NCI-H2171 treated with DMSO at 0.1 percent for 48 hours (cell line): Measurements from ENCODE around the gene BPIFB1.

ENCODE experiments used
- DNase-seq: peaks from one replicate; lab custom pipeline; 2025; lab: John Stamatoyannopoulos, UW

Gene BPIFB1

DNA sequence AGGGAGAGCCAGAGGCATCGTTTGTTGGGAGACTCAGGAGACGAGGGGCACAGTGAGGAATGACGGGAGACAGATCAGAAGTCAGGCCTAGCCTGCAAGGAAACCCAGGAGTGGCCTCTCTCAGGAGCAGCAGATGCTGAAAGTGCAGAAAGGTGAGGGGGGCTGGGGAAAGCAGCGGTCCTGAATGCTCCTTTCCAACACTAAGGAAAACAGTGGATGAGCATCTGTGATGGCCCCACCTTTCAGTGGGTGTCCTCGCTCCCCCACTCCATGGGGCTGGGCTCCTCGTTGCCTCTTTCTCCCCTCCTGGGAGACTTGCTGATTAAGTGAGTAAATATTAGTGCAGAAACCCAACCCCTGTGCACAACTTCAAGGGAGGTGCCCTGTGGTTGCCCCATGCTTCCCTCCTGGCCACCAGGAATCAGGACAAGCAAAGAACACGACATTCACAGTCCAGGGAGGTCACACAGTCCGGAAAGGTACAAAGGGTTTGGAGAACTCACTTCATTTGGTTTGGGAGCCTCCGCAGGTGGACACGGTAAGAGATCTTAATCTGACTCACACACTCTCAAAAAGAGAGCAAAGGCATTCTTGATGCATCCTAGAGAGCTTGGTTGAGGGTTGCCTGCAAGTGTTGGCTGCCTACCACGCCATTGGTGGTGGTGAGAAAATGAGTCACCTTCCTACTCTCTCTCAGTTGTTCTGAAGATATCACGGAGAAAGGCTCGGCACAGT is 9.7 kb upstream of the BPIFB1 start:
- DNase-seq, result no peak

DNA sequence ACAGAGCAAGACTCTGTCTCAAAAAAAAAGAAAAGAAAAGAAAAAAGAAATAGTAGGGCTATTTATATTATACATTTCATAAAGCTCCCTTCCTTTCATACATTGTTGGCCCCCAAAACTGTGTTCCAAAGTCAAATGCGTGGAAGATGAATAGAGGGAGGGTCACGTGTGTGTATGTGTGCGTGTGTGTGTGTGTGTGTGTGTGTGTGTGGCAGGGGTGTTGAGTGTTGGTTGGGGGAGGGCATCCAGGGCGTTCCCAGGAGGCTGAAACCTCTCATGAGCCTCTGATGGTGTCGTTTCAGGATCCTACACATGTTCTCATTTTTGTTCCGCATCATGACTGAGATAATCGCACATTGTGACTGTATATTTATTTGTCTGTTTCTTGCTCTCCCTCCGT is 7.8 kb upstream of the BPIFB1 start:
- no peak for DNase-seq

DNA sequence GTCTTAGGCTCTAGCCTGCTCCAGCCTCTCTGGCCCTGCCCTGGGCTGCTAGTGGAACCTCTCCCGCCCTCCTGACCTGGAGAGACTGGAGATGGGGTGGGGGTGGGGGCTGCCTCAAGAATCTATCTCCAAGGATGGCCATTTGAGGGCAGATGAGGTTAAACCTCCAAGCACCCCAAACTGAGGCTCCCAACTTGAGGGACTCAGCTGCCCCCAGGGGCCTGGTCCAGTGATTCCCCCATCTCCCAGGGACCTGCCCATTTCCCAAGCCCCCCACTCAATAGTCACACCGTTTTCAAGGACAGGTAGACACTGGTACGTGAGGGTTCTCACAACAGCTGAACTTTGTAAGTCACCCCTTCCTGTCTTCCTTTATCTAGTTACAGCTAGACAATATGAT is 7.1 kb upstream of the BPIFB1 start:
- DNase-seq, result no peak

DNA sequence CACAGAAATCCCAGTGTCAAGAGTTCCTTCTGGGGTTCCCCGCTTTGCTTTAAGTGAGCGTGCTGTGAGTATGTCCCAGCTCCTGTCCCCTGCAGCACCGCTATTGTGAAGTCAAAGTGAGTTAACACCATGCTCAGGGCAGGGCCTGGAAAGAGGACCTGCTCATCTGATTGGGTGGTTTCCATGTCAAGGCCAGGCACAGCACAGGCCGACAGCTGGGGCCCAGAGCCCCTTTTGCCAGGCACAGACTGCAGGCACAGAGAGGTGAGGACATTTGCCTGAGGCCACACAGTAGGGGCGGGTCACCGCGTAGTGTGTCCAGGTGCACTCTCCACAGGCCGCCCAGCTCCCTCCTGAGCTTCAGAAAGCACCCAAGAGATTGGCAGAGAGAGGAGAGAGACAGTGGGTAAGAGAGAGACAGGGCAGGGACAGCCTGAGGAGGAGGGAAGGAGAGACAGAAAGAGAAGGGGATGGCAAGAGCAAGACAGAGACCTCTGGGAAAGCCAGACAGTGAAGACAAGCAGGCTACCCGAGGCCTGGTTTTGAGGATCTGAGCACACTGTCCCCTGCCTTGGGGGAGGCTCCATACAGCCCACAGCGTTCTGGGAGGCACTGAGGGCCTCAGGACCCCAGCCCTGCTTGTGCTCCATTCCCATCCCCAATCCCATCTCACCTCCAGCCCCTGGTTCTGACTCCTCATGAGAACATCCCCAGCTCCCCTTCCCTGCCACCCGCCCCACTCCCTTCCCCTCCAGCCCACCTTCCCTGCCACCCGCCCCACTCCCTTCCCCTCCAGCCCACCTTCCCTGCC is 6.5 kb upstream of the BPIFB1 start:
- no peak for DNase-seq

DNA sequence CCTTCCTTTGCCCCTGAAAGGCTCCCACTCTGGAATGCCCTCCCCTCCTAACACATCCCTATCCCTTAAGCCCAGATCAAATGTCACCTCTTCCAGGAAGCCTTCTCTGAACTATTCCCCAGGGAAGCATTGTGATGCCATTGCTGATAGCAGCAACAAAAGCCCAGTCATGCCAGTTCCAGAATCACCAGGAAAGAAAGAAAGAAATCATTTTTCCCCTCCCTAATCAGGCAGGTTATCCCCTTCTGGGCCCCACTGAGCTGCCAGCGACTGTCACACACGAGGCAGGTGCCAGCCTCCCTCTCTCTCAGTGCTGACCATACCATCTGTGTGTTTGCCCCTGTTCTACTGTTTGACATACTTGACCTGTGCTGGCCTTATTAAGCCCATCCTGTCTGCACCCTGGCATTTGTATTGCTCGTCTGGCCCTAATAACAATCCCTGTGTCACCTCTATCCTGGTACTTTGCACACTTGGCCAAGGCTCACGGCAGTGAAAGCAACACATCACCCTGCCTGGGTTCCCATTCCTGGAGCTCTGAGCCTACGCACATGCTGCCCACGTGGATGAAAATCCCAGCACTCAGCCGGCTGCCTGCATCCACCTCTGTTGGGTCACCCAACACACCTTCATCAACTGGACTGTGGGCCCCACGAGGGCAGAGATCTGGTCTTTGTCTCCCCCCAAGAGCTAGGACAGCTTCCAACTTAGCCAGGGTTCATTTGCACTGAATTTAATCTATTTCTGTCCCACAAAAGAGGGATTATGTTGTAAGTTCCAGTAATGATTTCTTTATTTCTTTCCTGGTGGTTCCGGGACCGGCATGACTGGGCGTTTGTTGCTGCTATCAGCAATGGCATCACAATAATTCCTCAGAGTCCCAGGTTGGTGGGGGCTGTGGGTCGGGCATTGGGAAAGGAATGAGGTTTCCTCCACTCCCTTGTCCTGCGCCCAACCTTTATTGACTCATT is 5.3 kb upstream of the BPIFB1 start:
- DNase-seq, result peak; percentile 75

DNA sequence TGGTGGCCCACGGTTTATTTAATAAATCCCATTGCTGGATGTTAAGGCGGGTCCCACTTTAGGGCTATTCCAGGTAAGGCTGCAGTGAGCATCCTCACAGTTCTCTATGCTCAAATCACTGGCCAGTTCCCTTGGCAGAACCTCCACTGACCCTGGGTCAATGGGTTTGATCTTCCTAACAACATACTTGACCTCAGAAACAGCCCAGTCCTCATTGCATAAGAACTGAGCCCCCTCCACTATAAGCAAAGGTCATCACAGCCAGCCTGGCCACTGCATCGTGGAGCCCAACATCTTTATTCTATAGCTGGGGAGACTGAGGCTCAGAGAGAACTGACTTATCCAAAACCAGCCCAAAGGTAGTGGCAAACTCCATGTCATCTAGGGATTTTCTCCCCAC is 4.3 kb upstream of the BPIFB1 start:
- no peak for DNase-seq

DNA sequence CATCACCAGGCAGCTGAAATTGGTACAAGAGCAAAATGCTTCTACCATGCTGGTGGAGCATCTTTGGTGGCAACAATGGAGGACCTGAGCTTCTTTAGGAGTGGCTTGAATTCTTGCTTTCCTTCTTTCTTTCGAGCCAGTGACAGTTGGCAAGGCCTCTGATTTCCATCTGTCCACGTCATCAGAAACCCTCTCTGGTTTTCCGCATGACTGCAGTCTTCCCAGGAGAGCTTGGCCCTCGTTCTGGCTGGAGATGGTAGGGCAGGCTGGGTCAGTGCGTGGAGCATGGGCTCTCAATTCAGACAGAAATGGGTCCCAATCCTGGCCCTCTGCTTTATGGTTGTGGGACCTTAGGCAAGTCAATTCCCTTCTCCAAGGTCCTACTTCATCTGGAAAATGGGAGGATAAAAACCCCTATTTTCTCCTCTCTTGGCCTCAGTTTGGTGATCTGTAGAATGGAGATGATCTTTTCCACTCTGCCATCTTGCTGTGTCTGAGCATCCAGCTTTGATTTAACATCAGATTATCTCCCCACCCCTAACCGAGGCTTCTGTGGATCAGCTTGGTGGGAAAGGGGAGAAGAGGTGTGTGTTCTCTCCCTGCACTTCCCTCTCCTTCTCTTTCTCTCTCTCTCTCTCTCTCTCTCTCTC is 3.6 kb upstream of the BPIFB1 start:
- peak; percentile 76 for DNase-seq

DNA sequence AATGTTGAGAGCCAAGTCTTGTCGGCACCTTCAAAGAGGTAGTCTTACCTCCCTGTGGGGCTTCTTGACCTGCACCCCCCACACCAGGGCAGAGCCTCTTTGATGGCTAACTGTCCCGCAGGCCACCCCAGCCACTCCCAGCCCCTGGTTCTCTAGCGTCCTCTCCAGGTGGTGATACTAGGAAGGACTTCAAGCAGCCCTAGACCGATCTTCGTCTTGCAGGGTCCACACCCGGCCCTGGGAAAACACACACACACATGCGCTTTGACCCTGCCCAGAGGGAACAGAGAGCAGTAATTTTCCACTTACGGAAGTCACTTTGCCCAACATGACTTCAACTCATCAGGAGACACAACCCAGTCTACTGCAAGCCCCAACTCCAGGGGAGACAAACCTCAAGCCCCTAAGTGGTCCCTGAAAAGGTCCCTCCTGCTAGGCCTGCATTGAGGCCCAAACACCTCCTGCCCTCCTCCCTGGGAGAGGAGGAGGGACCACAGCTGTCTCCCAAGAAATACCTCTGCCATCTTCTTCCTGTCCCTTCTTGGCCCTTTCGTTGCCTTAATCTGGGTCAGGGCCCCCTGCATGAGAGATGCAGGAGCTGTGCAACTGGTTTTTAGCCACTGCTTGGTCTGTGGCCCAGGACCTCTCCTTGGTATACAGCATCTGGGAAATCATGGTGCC is 2.9 kb upstream of the BPIFB1 start:
- DNase-seq, result no peak

DNA sequence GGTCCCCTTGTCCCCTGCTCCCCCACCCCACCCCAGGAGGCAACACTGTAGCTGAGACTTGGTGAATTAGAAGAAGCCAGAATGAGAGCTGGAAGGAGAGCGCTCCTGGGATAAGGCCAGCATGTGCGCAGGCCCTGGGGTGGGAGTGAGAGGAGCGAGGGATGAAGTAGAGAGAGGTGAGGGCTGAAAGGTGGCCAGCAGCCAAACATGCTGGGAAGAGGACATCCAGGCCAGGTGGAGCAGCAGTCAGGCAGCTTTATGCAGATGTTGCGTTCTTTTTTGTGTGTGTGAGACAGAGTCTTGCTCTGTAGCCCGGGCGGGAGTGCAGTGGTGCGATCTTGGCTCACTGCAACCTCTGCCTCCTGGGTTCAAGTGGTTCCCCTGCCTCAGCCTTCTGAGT is 2.2 kb upstream of the BPIFB1 start:
- DNase-seq, result no peak

DNA sequence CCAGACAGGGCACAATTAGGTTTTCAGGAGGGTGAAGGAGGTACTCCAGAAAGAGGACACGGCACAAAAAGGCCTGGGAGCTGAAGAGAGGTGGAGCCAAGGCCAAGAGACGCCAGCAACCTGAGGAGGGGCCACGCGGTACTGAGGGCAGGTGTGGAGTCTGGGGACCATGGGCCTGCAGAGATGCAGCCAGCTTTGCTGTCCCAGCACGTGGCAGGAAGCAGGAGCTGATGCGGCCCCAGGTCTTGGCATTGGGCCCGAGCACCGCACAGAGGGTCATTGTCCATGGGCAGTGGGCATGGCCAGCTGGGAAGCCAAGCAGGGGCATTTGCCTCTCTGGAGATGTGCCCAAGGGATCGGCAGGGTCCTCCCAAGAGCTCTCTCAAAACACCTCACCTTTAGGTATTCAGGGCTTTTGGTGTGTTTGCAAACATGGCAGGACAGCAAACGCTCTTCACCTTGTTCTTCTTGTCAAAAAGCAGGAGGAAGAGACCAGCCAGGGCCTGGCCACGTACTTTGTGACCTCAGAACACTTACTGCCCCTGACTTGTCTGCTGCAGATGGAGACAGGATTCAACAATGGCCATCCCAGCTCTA is 1.4 kb upstream of the BPIFB1 start:
- DNase-seq, result no peak

DNA sequence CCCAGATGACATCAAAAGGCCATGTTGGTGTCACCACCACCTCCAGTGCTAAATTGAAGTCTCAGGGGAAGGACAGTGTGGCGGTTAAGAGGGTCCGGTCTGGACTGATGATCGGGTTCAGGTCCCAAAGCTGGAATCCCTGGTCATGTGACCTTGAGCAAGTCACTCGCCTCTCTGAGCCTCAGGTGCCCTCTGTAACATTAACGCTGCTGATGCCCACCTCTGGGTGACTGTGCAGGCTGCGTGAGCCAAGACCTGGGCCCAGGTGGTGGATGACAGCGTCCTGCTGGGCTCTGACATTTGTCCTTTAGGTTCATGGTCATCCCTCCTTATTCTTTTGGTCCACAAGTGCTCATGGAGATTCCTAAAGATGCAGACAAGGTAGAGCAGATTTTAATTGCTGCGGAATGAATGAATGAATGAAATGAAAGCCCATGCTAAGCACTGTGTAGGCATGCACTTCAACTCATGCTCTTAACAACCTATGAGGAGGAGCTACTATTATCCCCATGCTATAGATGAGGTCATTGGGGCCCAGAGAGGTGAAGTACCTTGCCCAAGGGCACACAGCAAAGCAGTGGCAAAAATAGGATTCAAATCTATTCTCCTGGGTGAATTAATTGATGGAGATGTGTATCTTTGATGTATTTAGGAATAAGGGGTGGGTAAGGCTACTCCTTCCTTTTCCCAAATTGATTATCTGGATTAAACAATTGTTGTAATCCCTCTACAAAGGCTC is 649 bp upstream of the BPIFB1 start:
- no peak for DNase-seq

DNA sequence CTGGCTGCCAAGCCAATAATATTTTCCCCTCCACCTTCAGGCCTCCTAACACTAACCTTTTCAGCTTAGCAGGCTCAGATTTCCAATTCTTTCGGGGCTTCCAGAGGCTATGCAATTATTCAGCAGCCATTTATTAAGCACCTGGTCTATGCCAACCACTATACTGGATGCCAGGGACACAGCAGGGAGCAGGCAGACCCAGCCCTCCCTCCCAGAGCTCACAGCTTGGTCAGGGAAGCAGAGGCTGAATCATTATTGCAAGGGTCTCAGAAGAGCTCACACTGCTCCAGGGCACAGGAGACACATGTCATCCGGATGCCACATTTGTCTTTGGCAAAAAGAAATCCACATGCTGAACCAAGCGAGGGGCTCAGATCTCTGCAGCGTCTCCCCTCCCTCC is 1.3 kb downstream of the BPIFB1 start:
- DNase-seq, result peak; percentile 71

DNA sequence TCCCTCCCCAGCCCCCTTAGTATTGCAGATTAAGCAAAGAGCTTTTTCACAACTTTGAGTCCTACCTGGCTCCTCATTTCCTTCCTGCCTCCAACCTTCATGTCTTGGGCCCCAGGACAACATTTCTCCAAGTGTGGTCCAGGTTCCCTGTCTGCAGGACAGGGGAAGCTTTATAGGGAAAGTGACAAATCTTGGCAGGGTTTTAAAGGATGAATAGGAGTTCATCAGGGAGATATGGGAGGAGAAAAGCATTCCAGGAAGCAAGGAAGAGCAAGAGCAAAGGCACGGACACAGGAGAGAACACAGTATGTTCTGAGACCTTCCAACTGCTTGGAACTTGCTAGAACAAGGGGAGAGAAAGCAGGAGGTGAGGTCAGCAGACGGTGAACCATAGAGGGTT is 1.9 kb downstream of the BPIFB1 start:
- DNase-seq, result no peak

DNA sequence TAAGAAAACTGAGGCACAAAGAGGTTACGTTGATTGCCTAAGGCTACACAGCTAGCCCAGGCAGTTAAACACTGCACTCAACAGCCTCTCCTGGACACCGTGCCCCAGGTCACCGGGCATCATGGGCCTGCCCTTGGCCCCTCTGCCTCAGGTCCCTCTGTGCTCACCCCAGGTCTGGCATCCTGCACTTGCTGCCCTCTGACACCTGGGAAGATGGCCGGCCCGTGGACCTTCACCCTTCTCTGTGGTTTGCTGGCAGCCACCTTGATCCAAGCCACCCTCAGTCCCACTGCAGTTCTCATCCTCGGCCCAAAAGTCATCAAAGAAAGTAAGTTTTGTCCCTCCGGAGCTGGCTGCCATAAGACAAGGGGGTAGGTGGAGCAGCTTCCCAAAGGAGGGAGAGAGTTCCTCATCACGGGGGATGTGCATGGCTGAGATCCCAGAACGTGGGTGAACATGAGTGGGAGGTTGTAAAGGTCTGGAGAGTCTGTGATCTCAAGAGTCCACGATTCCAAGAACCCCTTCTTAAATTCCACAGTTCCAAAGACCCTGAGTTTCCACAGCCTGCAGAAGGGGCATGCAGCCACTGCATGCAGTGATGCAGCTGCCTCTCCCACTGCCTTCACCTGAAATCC is 3.0 kb downstream of the BPIFB1 start:
- DNase-seq, result no peak

DNA sequence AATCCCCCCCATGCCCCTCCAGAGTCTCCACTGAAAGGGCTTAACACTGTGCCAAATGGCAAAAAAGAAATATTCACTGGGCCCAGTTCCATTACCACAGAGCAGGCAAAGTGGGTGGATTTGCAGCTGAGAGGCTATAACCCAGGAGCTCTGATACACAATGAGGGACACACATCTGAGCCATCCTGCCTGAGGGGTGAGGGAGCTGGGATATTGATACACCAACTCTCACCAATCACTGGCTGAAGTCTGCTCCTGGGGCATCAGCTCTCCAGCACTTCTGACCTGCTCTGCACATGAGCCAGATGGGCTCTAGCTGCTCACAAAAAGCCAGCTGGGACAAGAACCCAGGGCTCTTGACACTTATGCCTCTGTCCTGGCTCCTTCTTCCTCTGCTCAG is 4.9 kb downstream of the BPIFB1 start:
- no peak for DNase-seq

DNA sequence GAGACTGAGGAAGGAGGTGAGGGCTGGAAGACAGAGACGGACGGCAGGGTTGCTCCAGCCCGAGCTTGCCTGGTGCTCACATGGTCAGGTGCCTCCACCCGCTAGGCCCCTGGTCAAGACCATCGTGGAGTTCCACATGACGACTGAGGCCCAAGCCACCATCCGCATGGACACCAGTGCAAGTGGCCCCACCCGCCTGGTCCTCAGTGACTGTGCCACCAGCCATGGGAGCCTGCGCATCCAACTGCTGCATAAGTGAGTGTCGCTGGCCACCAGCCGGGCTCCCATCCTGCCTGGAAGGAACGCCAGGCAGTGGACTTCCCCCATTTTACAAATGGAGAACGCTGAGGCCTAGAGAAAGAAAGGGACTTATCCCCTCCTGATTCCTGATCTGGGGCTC is 7.8 kb downstream of the BPIFB1 start:
- no peak for DNase-seq

DNA sequence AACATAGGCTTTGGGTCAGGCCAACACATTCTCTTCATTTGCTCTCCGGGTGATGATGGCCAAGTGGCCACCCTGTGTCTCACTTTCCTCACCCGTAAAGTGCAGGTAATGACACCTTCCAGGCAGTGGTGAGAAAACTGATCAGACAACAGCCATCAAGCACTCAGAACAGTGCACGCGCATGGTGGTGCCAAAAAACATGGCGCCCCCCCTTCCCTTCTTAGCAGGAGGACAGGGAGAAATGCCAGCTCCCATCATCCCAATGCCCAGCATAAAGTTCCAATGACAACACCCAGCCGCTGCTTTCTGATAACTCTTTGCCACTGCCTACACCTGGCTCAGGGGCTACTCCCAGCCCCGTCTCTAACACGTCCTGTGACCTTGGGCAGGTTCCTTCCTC is 8.4 kb downstream of the BPIFB1 start:
- no peak for DNase-seq

DNA sequence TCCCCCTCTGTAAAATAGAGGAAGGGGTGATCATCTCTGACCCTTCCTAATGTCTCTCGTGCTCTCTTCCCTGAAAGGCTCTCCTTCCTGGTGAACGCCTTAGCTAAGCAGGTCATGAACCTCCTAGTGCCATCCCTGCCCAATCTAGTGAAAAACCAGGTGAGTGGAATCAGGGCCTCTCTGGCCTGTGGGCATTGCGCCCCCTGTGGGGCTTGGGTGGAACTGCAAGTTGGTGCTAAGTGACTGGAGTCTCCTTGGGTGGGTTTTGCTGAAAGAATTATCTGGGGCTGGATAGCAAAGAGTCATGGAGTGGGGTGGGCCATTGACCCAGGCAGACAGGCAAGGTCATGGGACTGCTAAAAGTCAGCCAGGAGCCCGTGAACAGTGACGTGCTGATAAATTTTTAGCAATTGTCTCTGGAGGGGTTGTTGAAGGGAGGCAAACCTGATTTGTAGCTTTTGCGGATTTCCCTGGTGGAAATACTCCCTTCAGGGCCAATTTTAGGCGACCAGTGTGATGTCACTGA is 8.9 kb downstream of the BPIFB1 start:
- peak; percentile 57 for DNase-seq

DNA sequence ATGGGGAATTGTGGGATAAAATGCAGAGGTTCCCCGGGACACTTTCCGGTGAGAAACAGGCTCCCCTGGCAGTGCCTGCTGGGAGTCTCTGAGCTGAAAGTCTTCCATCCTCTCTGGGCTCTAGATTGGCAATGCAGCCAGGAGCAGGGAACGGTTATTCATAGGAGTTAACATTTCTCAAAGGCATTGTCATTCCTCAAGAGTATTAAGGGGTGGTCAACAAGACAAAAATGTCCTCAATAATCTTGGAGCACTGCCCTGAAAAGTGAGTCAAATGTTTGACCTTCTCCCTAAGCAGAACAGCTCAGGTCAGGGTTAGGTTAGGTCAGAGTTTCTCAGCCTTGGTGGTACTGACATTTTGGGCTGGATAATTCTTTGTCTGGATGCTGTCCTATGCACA is 13.2 kb downstream of the BPIFB1 start:
- DNase-seq, result no peak

DNA sequence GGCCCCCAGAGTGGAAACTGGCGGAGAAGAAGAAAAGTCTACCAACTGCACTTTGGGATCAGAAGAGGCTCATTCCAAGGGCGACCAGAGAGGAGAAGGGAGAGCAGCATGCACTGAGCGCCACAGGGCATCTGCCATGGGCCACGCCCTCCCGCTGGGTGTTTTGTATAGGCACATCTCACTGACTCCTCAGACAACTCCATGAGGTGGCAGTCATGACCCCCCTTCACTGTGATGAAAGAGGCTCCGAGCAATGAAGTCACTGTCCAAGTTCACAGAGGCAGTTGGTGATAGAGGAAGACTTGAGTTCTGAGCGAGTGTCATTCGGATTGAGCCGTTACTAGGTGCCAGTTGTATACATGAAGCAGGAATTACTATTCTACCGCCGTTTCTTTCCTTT is 15.4 kb downstream of the BPIFB1 start:
- DNase-seq, result peak; percentile 47
